Measurements from ENCODE around the gene DNTT.

The DNTT gene

GRCh38 chr10:96387161-96387560, 82.9 kb downstream of the DNTT start:
- DNase-seq, result no peak

GRCh38 chr10:96387601-96388000, 83.4 kb downstream of the DNTT start:
- no peak for DNase-seq
